Measurements from ENCODE around the gene GRK1.

The GRK1 gene

GRCh38 chr13:113731192-113732175 is 64.5 kb downstream of the GRK1 start:
- no peak for DNase-seq

- no peak for DNase-seq
Observed at GRCh38 chr13:113732176-113732960, 65.3 kb downstream of the GRK1 start.

- DNase-seq, result no peak
Observed at GRCh38 chr13:113732961-113733950, 66.2 kb downstream of the GRK1 start.

- no peak for DNase-seq
Observed at GRCh38 chr13:113734099-113734825, 67.2 kb downstream of the GRK1 start.

- no peak for DNase-seq
Observed at GRCh38 chr13:113734826-113735125, 67.8 kb downstream of the GRK1 start.

- DNase-seq, result no peak
Observed at GRCh38 chr13:113735194-113735593, 68.2 kb downstream of the GRK1 start.

- no peak for DNase-seq
Observed at GRCh38 chr13:113735750-113736149, 68.7 kb downstream of the GRK1 start.

- DNase-seq, result no peak
Observed at GRCh38 chr13:113736258-113736731, 69.3 kb downstream of the GRK1 start.

- no peak for DNase-seq
Observed at GRCh38 chr13:113737803-113738202, 70.8 kb downstream of the GRK1 start.

- DNase-seq, result no peak
Observed at GRCh38 chr13:113739527-113740285, 72.7 kb downstream of the GRK1 start.

GRCh38 chr13:113740286-113740556 is 73.2 kb downstream of the GRK1 start:
- no peak for DNase-seq

- DNase-seq, result no peak
Observed at GRCh38 chr13:113740661-113741060, 73.6 kb downstream of the GRK1 start.

- no peak for DNase-seq
Observed at GRCh38 chr13:113741191-113741668, 74.2 kb downstream of the GRK1 start.

GRCh38 chr13:113742000-113742441 is 75.0 kb downstream of the GRK1 start:
- DNase-seq, result no peak

GRCh38 chr13:113742445-113743120 is 75.6 kb downstream of the GRK1 start:
- DNase-seq, result no peak

GRCh38 chr13:113743366-113744195 is 76.6 kb downstream of the GRK1 start:
- DNase-seq, result no peak

GRCh38 chr13:113744197-113745000 is 77.4 kb downstream of the GRK1 start:
- no peak for DNase-seq

- DNase-seq, result no peak
Observed at GRCh38 chr13:113745059-113745458, 78.0 kb downstream of the GRK1 start.
